Glutamatergic neuron (in vitro differentiated cells): ENCODE data around the gene CHMP1A. TPM values are rescaled to one million over a fixed set of nuclear protein-coding genes. Genes with fewer than 3 reads are reported as not detected.

Experiments
- DNase-seq: peaks from one replicate; pipeline ENCODE4 v3.0.0; 2022
- H3K27ac Mint-ChIP-seq: one replicate; pipeline ENCODE4 v1.8.0; 2020; ENCODE audit warnings: mild to moderate bottlenecking, mixed read lengths, inconsistent platforms; ENCODE audit not compliant: unreplicated experiment
- H3K27me3 Mint-ChIP-seq: one replicate; pipeline ENCODE4 v1.8.0; 2020; ENCODE audit warnings: mild to moderate bottlenecking, moderate library complexity, mixed read lengths, inconsistent platforms; ENCODE audit not compliant: unreplicated experiment
- H3K36me3 Mint-ChIP-seq: one replicate; pipeline ENCODE4 v1.8.0; 2020; ENCODE audit warnings: mild to moderate bottlenecking, mixed read lengths, inconsistent platforms; ENCODE audit not compliant: unreplicated experiment
- H3K4me1 Mint-ChIP-seq: one replicate; pipeline ENCODE4 v1.8.0; 2020; ENCODE audit warnings: mild to moderate bottlenecking, low read depth, mixed read lengths, inconsistent platforms; ENCODE audit not compliant: unreplicated experiment
- H3K4me3 Mint-ChIP-seq: one replicate; pipeline ENCODE4 v1.8.0; 2020; ENCODE audit warnings: mild to moderate bottlenecking, mixed read lengths, inconsistent platforms; ENCODE audit not compliant: unreplicated experiment
- H3K9me3 Mint-ChIP-seq: one replicate; pipeline ENCODE4 v1.8.0; 2020; ENCODE audit warnings: mild to moderate bottlenecking, moderate library complexity, mixed read lengths, inconsistent platforms; ENCODE audit not compliant: unreplicated experiment
- total RNA-seq: library from RNA; stranded (reverse); fragmentation: NEBNext Ultra II Directional; extraction: Animal tissue kit (Norgen Biotek cat#: 25700); gene quantifications from one replicate; pipeline ENCODE4 v1.2.1, GENCODE V29; 2021; ENCODE audit not compliant: unreplicated experiment
- TF ChIP-seq, protein P1 (sequence below): fragments of 200-600 bp; sonication (generic); IDR thresholded peaks from one replicate; pipeline ENCODE4 v1.5.0; 2021; ENCODE audit not compliant: partially characterized antibody, unreplicated experiment

The CHMP1A gene
- total RNA-seq, 1 donor from 2014 or later, result 96.3 TPM

DNA sequence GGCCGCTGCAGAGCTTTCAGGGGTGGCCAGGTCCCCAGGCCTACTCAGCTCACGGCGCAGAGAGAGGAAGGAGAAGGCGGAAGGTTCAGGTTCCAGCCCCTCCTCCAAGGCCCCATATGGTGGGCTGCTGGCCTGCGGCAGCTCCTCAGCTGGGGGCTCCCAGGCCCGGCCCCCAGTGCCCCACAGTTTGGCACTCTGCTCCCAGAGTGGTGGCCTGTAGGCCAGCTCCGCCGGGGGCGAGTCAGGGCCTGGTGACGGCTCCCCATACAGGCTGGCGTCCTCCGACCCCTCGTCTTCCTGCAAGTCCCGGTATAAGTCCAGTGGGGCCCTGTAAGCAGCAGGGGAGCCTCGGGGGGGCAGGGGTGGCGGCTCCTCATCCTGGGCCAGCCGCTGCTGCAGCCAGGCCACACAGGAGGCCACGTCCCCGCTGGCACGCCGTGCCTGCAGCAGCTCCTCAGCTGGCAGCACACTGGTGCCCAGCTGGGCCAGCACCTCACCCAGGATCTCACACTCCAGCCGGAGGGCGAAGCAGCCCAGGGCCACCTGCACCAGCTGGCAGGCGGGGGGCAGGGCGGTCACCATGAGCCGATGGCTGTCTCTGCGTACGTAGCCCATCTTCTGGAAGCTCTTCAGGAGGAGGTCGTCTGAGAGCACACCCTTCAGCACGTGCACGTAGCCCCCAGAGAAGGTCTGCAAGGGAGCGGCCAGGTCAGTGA lies 40.3 kb upstream of the CHMP1A start:
- peaks cover 7% of the 10 kb centered on the region for H3K9me3 Mint-ChIP-seq

GRCh38 chr16:89697161-89697615 lies 39.7 kb upstream of the CHMP1A start:
- Mint-ChIP-seq H3K27me3 (peaks cover 6% of the 10 kb centered on the region), H3K4me1 (peaks cover 4% of the 10 kb centered on the region), H3K9me3 (peaks cover 7% of the 10 kb centered on the region), H3K4me3 (no peak overlapping the region), H3K36me3 (no peaks in the 10 kb centered on the region), H3K27ac (no peak overlapping the region)
- peak; percentile 20 for DNase-seq
- TF ChIP-seq, protein P1, sequence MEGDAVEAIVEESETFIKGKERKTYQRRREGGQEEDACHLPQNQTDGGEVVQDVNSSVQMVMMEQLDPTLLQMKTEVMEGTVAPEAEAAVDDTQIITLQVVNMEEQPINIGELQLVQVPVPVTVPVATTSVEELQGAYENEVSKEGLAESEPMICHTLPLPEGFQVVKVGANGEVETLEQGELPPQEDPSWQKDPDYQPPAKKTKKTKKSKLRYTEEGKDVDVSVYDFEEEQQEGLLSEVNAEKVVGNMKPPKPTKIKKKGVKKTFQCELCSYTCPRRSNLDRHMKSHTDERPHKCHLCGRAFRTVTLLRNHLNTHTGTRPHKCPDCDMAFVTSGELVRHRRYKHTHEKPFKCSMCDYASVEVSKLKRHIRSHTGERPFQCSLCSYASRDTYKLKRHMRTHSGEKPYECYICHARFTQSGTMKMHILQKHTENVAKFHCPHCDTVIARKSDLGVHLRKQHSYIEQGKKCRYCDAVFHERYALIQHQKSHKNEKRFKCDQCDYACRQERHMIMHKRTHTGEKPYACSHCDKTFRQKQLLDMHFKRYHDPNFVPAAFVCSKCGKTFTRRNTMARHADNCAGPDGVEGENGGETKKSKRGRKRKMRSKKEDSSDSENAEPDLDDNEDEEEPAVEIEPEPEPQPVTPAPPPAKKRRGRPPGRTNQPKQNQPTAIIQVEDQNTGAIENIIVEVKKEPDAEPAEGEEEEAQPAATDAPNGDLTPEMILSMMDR, result no peak

More for the DNA sequence above, 40.3 kb upstream of the CHMP1A start:
- Mint-ChIP-seq H3K36me3 (no peaks in the 10 kb centered on the region), H3K27ac (no peak overlapping the region), H3K4me1 (peaks cover 5% of the 10 kb centered on the region), H3K4me3 (no peak overlapping the region), H3K27me3 (peaks cover 9% of the 10 kb centered on the region)
- peak; percentile 20 for DNase-seq
- TF ChIP-seq, protein P1, result no peak

- peaks cover 7% of the 10 kb centered on the region for H3K9me3 Mint-ChIP-seq
- no peak overlapping the region for H3K4me3 Mint-ChIP-seq
- H3K27me3 Mint-ChIP-seq, result peaks cover 6% of the 10 kb centered on the region
Measured at GRCh38 chr16:89696670-89697128, 39.2 kb upstream of the CHMP1A start.

GRCh38 chr16:89695875-89696669 lies 38.6 kb upstream of the CHMP1A start:
- H3K36me3 Mint-ChIP-seq, result no peaks in the 10 kb centered on the region
- H3K27me3 Mint-ChIP-seq, result peaks cover 6% of the 10 kb centered on the region
- peaks cover 7% of the 10 kb centered on the region for H3K9me3 Mint-ChIP-seq
- peaks cover 4% of the 10 kb centered on the region for H3K4me1 Mint-ChIP-seq
- TF ChIP-seq, protein P1, result no peak
- no peak for DNase-seq
- no peak overlapping the region for H3K4me3 Mint-ChIP-seq
- H3K27ac Mint-ChIP-seq, result no peak overlapping the region

More at GRCh38 chr16:89696670-89697128, 39.2 kb upstream of the CHMP1A start:
- no peak overlapping the region for H3K27ac Mint-ChIP-seq
- H3K36me3 Mint-ChIP-seq, result no peaks in the 10 kb centered on the region
- no peak for DNase-seq
- H3K4me1 Mint-ChIP-seq, result peaks cover 4% of the 10 kb centered on the region
- TF ChIP-seq, protein P1, result no peak
